Mammary epithelial cell (primary cell): ENCODE measurements around the gene DUSP19.

Experiments used
- CTCF ChIP-seq, 2 donors: IDR thresholded peaks in 1 of 2; conservative IDR thresholded peaks in 1 of 2; 2 replicates each; pipeline ENCODE4 v1.5.1; 2011 to 2012; ENCODE audit warnings: inconsistent platforms in 2 of 2, low read length in 2 of 2, mild to moderate bottlenecking in 2 of 2, control low read depth in 1 of 2, low read depth in 1 of 2; ENCODE audit not compliant: insufficient read depth in 1 of 2; ENCODE audit errors: extremely low read depth in 1 of 2
- EZH2 ChIP-seq: IDR thresholded peaks from 2 replicates; pipeline ENCODE4 v1.6.1; 2012; ENCODE audit warnings: low read length, inconsistent platforms, borderline replicate concordance

DNA sequence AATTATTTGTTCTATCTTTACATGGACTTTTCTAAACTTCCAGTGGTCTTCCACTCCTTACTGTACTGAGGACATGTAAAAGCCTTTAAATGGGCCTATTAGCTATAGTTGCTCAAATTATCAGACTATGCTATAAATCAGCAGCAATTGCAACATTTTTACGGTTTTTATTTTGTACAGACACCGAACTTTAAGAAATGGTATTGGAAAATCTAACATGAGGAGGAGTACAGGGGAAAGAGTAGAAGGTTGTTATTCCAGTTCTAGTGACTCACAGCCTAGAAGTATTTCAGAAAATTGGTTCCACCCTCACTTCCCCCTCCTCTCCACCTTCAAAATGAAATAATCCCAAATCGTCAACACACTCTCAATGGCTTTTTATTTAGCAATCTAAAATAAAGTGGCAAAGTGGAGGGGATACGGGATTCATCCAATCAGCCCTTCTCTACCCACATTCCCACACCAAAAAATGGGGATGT is 41.4 kb upstream of the DUSP19 start:
- TF ChIP-seq CTCF (conservative IDR thresholded peaks at IDR 0.05 in 1 of 2, IDR thresholded peaks at IDR 0.05 in 1 of 2; ENCODE audit: extremely low read depth in 1 of 2, insufficient read depth in 1 of 2, low read depth in 1 of 2, low read length in 2 of 2) (no peak), EZH2 (no peak)
